Measurements from ENCODE around the gene GRAMD1C. TPM values are rescaled to one million over a fixed set of nuclear protein-coding genes. Genes with fewer than 3 reads are reported as not detected.

Gene GRAMD1C
- 0.38 and 7.1 TPM in 2 replicates for total RNA-seq (2014; rRNA removed; shearing (Covaris generic); ENCODE audit: low replicate concordance)

- DNase-seq (ENCODE audit: low read depth) = peak; percentile 73
- in situ Hi-C loops (cut with HindIII; ENCODE audit: low pct_unique_long_range_greater_than_20kb, low sequenced_read_pairs) = no loop called here
These were observed at the start of gene GRAMD1C for GRCh38 chr3:113838631-113839209. TSS of gene GRAMD1C (plus strand) at chr3:113838788. CDS start at chr3:113838910, 122 bp downstream.

- in situ Hi-C loops (cut with HindIII; ENCODE audit: low pct_unique_long_range_greater_than_20kb, low sequenced_read_pairs) = no loop called here
- DNase-seq (ENCODE audit: low read depth) = no peak
These were observed 47.2 kb upstream of the GRAMD1C start for GRCh38 chr3:113791381-113791780.

- in situ Hi-C loops (cut with HindIII; ENCODE audit: low pct_unique_long_range_greater_than_20kb, low sequenced_read_pairs) = no loop called here
- DNase-seq (ENCODE audit: low read depth) = no peak
These were observed 44.1 kb upstream of the GRAMD1C start for GRCh38 chr3:113794526-113794925.

DNA sequence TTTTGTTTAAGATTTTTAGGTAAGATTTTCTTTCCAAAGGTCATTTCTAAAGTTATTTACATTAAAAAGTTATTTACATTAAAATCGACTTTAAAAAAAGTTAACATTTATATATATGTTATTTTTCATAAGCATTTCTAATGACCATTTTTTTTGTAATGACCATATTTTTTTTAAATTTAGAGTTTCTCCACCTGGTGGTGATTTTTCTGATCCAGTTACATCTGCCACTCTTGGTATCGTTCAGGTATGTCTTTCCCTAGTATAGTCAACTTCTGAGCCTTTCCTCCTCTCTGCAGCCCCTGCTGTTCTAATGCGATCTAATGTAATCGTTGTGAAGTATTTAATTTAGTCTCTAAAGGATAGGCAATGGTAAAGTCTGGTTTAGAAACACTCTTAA lies 42.9 kb upstream of the GRAMD1C start:
- no peak for DNase-seq (ENCODE audit: low read depth)
- in situ Hi-C loops (cut with HindIII; ENCODE audit: low pct_unique_long_range_greater_than_20kb, low sequenced_read_pairs) = no loop called here

DNA sequence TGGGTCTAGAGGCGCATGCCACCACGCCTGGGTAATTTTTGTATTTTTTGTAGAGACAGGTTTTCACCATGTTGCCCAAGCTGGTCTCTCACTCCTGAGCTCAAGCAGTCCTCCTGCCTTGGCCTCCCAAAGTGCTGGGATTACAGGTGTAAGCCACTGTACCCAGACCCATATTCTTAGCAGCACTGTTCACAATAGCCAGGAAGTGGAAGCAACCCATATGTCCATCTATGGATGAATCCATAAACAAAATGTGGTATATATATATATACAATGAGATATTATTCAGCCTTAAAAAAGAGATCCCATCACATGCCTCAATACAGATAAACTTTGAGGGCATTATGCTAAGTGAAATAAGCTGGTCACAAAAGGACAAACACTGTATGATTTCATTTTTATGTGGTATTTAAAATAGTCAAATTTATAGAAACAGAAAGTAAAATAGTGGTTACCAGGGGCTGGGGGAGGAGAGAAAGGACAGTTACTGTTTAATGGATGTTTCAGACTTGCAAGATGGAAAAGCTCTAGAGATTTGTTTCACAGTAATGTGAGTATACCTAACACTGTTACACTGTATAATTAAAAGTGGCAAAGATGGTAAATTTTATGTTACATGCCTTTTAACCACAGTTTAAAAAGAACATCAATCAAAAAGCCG lies 35.7 kb upstream of the GRAMD1C start:
- in situ Hi-C loops (cut with HindIII; ENCODE audit: low pct_unique_long_range_greater_than_20kb, low sequenced_read_pairs) = no loop called here
- no peak for DNase-seq (ENCODE audit: low read depth)

DNA sequence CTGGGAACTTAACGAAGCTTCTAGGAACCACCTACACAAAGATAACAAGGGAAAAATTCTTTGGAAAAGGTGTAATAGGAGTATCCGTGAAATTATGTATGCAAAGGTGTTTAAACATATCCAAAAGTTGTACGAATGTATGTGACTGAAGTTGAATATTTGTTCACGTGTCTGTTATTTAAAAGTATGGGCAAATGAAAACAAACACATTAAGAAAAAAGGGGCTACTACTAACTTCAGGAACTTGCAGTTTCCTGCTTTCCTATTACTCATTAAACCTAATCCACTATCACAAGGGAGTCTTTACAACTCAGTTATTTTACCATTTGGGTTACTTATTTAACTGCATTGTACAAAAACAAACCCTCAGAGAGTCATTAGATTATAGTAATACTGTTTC lies 33.9 kb upstream of the GRAMD1C start:
- in situ Hi-C loops (cut with HindIII; ENCODE audit: low pct_unique_long_range_greater_than_20kb, low sequenced_read_pairs) = no loop called here
- DNase-seq (ENCODE audit: low read depth) = peak; percentile 30

GRCh38 chr3:113805249-113805648 lies 33.3 kb upstream of the GRAMD1C start:
- in situ Hi-C loops (cut with HindIII; ENCODE audit: low pct_unique_long_range_greater_than_20kb, low sequenced_read_pairs) = no loop called here
- no peak for DNase-seq (ENCODE audit: low read depth)

DNA sequence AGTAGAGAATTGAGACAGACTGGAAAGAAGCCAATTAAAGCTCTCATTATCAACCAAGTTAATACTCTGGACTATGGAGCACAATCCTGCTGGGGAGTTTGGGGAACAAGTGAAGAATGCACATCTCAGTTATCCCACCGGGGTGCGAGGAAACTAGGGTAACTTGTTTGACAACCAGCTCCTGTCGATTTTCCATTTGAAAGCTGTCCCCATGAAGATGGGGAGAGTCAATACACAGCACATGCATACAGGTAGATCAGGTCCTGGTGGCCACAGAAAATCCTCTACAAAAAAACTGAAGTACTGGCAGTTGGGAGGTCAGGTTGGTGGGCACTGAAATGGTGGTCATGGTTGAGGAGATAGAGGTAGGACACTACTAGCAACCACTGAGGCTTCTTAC lies 25.7 kb upstream of the GRAMD1C start:
- DNase-seq (ENCODE audit: low read depth) = no peak
- in situ Hi-C loops (cut with HindIII; ENCODE audit: low pct_unique_long_range_greater_than_20kb, low sequenced_read_pairs) = no loop called here

- in situ Hi-C loops (cut with HindIII; ENCODE audit: low pct_unique_long_range_greater_than_20kb, low sequenced_read_pairs) = no loop called here
- DNase-seq (ENCODE audit: low read depth) = no peak
These were observed 18.7 kb upstream of the GRAMD1C start for GRCh38 chr3:113819866-113820265.

- peak; percentile 41 for DNase-seq (ENCODE audit: low read depth)
- in situ Hi-C loops (cut with HindIII; ENCODE audit: low pct_unique_long_range_greater_than_20kb, low sequenced_read_pairs) = no loop called here
These were observed 13.5 kb upstream of the GRAMD1C start for GRCh38 chr3:113825090-113825489.

GRCh38 chr3:113828600-113828999 lies 10.0 kb upstream of the GRAMD1C start:
- in situ Hi-C loops (cut with HindIII; ENCODE audit: low pct_unique_long_range_greater_than_20kb, low sequenced_read_pairs) = no loop called here
- no peak for DNase-seq (ENCODE audit: low read depth)

DNA sequence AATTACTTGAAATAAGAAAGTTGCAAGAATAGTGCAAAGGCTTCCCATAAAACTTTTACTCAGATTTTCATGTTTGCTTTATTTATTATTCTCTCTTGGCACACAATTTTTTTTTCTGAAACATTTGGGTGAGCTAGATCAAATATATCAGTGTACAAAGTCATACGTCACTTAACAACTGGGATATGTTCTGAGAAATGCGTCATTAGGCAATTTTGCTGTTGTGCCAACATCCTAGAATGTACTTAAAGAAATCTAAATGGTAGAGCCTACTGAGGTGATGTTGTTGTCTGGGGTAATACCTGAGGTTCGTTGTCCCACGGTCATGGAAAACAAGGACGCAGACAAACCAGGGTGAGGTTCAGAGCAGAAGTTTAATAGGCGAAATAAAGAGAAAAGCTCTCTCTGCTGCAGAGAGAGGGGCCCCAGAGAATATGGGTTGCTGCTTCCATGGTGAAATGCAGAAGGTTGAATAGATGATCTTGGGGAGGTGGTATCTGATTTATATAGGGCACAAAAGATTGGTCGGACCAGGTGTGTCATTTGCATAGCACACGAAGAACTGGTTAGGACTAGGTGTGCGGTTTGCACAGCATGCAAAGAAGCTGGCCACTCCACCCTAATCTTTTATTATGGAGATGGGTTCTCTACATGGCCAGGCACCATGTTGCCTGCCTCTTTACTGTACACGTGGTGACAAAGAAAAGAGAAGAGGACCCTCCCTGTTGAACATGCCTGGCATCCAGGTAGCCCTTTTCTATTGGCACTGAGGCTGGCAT lies 8.8 kb upstream of the GRAMD1C start:
- no peak for DNase-seq (ENCODE audit: low read depth)
- in situ Hi-C loops (cut with HindIII; ENCODE audit: low pct_unique_long_range_greater_than_20kb, low sequenced_read_pairs) = no loop called here

DNA sequence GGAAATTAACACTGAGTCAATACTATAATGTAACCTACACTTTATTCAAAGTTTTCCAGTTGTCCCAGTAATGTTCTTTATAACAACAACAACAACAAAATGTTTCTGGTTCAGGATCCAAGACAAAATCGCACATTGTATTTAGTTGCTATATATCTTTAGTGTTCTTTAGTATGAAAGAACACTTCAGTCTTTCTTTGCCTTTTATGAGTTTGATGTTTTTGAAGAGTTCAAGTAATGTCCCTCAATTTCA lies 7.6 kb upstream of the GRAMD1C start:
- in situ Hi-C loops (cut with HindIII; ENCODE audit: low pct_unique_long_range_greater_than_20kb, low sequenced_read_pairs) = no loop called here
- peak; percentile 21 for DNase-seq (ENCODE audit: low read depth)

- in situ Hi-C loops (cut with HindIII; ENCODE audit: low pct_unique_long_range_greater_than_20kb, low sequenced_read_pairs) = no loop called here
- no peak for DNase-seq (ENCODE audit: low read depth)
These were observed 6.0 kb upstream of the GRAMD1C start for GRCh38 chr3:113832477-113833164.

DNA sequence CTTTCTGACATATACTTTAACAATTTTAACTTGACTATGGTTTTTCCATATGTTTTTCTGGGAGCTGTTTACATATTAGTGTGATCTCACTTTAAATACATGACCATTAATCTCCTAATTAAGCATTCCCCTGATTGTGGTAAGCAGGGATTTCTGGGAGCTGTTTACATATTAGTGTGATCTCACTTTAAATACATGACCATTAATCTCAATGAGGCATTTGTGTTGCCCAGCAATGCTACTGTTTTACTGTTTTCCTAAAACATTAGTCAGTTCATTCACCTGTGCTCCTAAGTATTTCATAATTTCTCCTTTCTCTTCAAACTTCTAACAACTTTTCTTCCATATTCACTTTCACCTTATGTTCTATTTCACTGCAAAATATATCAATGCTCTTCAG lies 3.6 kb upstream of the GRAMD1C start:
- DNase-seq (ENCODE audit: low read depth) = peak; percentile 25
- in situ Hi-C loops (cut with HindIII; ENCODE audit: low pct_unique_long_range_greater_than_20kb, low sequenced_read_pairs) = no loop called here

- in situ Hi-C loops (cut with HindIII; ENCODE audit: low pct_unique_long_range_greater_than_20kb, low sequenced_read_pairs) = no loop called here
- no peak for DNase-seq (ENCODE audit: low read depth)
These were observed 963 bp downstream of the GRAMD1C start for GRCh38 chr3:113839551-113839950.

- in situ Hi-C loops (cut with HindIII; ENCODE audit: low pct_unique_long_range_greater_than_20kb, low sequenced_read_pairs) = no loop called here
- no peak for DNase-seq (ENCODE audit: low read depth)
These were observed 6.1 kb downstream of the GRAMD1C start for GRCh38 chr3:113844622-113845222.

DNA sequence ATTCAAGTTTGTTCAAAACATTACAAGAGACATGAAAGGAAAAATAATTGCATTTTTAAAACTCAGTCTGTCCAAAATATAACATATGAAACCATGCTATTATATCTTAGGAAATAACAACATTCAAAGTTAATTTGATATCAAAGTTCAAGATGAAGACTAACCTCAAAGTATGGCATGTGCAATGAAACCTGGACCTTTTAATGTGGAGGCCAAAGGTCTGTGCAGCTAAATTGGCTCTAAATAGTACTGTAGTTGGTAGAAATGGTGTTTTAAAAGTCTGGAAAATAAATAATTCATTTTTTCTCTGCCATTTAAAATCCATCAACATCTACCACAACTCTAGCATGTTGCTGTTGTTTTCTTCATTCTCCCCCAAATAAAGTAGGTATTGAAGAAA lies 8.7 kb downstream of the GRAMD1C start:
- in situ Hi-C loops (cut with HindIII; ENCODE audit: low pct_unique_long_range_greater_than_20kb, low sequenced_read_pairs) = no loop called here
- DNase-seq (ENCODE audit: low read depth) = no peak

Data from Caki2 (cell line).